Measurements from ENCODE around the gene SGCA.

Gene SGCA

GRCh38 chr17:50207315-50207714 lies 41.5 kb downstream of the SGCA start:
- FAIRE-seq = no peak
- no peak for DNase-seq (ENCODE audit: low spot score)

- no peak for DNase-seq (ENCODE audit: low spot score)
- FAIRE-seq = no peak
Observed at GRCh38 chr17:50207792-50208567, 42.2 kb downstream of the SGCA start.

- FAIRE-seq (no peak), DNase-seq (ENCODE audit: low spot score) (no peak)
Observed at GRCh38 chr17:50208611-50209061, 42.8 kb downstream of the SGCA start.

GRCh38 chr17:50209133-50209471 lies 43.3 kb downstream of the SGCA start:
- DNase-seq (ENCODE audit: low spot score) (no peak), FAIRE-seq (no peak)

- FAIRE-seq = peak; percentile 53
- DNase-seq (ENCODE audit: low spot score) = peak; percentile 91
Observed at GRCh38 chr17:50209472-50210239, 43.9 kb downstream of the SGCA start.

- peak; percentile 96 for DNase-seq (ENCODE audit: low spot score)
- peak; percentile 85 for FAIRE-seq
Observed at GRCh38 chr17:50210240-50211225, 44.7 kb downstream of the SGCA start.

- FAIRE-seq (no peak), DNase-seq (ENCODE audit: low spot score) (no peak)
Observed at GRCh38 chr17:50211249-50212120, 45.7 kb downstream of the SGCA start.

- FAIRE-seq (no peak), DNase-seq (ENCODE audit: low spot score) (no peak)
Observed at GRCh38 chr17:50212121-50212843, 46.5 kb downstream of the SGCA start.

GRCh38 chr17:50213026-50214022 lies 47.5 kb downstream of the SGCA start:
- DNase-seq (ENCODE audit: low spot score) (no peak), FAIRE-seq (no peak)

GRCh38 chr17:50214976-50215760 lies 49.4 kb downstream of the SGCA start:
- FAIRE-seq = no peak
- DNase-seq (ENCODE audit: low spot score) = no peak

GRCh38 chr17:50217591-50217990 lies 51.8 kb downstream of the SGCA start:
- DNase-seq (ENCODE audit: low spot score) (no peak), FAIRE-seq (no peak)

GRCh38 chr17:50218071-50218759 lies 52.4 kb downstream of the SGCA start:
- no peak for FAIRE-seq
- DNase-seq (ENCODE audit: low spot score) = no peak

GRCh38 chr17:50218771-50219315 lies 53.0 kb downstream of the SGCA start:
- DNase-seq (ENCODE audit: low spot score) (peak; percentile 59), FAIRE-seq (peak; percentile 73)

GRCh38 chr17:50219342-50219741 lies 53.5 kb downstream of the SGCA start:
- no peak for FAIRE-seq
- DNase-seq (ENCODE audit: low spot score) = peak; percentile 81

GRCh38 chr17:50219939-50220465 lies 54.2 kb downstream of the SGCA start:
- FAIRE-seq = no peak
- no peak for DNase-seq (ENCODE audit: low spot score)

- FAIRE-seq = no peak
- no peak for DNase-seq (ENCODE audit: low spot score)
Observed at GRCh38 chr17:50220811-50221210, 55.0 kb downstream of the SGCA start.
